Glutamatergic neuron (in vitro differentiated cells): ENCODE results near the gene CYTH2. TPM values are rescaled to one million over a fixed set of nuclear protein-coding genes. Genes with fewer than 3 reads are reported as not detected.
A peak's percentile ranks its signal among the peaks of the same experiment; 100 is the strongest.

ENCODE experiments used
- DNase-seq: peaks from one replicate; pipeline ENCODE4 v3.0.0; 2022
- H3K27ac Mint-ChIP-seq: one replicate; pipeline ENCODE4 v1.8.0; 2020; ENCODE audit warnings: mild to moderate bottlenecking, mixed read lengths, inconsistent platforms; ENCODE audit not compliant: unreplicated experiment
- H3K27me3 Mint-ChIP-seq: one replicate; pipeline ENCODE4 v1.8.0; 2020; ENCODE audit warnings: mild to moderate bottlenecking, moderate library complexity, mixed read lengths, inconsistent platforms; ENCODE audit not compliant: unreplicated experiment
- H3K36me3 Mint-ChIP-seq: one replicate; pipeline ENCODE4 v1.8.0; 2020; ENCODE audit warnings: mild to moderate bottlenecking, mixed read lengths, inconsistent platforms; ENCODE audit not compliant: unreplicated experiment
- H3K4me1 Mint-ChIP-seq: one replicate; pipeline ENCODE4 v1.8.0; 2020; ENCODE audit warnings: mild to moderate bottlenecking, low read depth, mixed read lengths, inconsistent platforms; ENCODE audit not compliant: unreplicated experiment
- H3K4me3 Mint-ChIP-seq: one replicate; pipeline ENCODE4 v1.8.0; 2020; ENCODE audit warnings: mild to moderate bottlenecking, mixed read lengths, inconsistent platforms; ENCODE audit not compliant: unreplicated experiment
- H3K9me3 Mint-ChIP-seq: one replicate; pipeline ENCODE4 v1.8.0; 2020; ENCODE audit warnings: mild to moderate bottlenecking, moderate library complexity, mixed read lengths, inconsistent platforms; ENCODE audit not compliant: unreplicated experiment
- total RNA-seq: library from RNA; stranded (reverse); fragmentation: NEBNext Ultra II Directional; extraction: Animal tissue kit (Norgen Biotek cat#: 25700); gene quantifications from one replicate; pipeline ENCODE4 v1.2.1, GENCODE V29; 2021; ENCODE audit not compliant: unreplicated experiment
- TF ChIP-seq, protein P1 (sequence below): fragments of 200-600 bp; sonication (generic); IDR thresholded peaks from one replicate; pipeline ENCODE4 v1.5.0; 2021; ENCODE audit not compliant: partially characterized antibody, unreplicated experiment

The CYTH2 gene
- total RNA-seq, 1 donor from 2014 or later = 233 TPM

DNA sequence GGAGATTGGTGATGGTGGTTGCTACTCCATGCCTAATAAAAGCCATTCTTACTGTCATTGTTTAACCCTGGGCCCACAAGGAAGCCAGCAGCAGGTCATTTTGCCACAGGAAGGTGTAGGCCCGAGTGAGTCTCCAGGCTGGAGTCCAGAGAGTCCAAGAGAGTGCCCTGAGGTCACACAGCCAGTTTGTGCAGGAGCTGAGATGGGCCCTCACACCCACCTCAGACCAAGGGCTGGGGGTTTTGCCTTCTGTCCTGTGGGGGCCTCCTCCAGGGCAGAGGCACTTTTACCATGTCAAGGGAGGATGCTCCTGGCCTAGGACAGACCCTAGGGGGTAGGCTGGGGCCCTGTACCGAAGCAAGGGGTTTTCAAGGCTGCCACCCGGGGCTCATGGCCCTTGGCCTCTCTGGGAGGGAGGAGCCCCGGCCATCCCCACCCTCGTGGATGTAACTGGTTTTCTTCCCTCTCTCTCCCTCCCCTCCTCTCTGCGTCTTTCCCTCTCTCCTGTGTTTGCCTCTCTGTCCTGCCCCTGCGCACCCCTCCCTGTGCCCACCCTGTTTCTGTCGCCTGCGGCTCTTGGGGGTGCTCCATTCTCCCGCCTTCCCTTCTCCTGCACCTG lies 8.0 kb downstream of the CYTH2 start:
- DNase-seq = no peak
- TF ChIP-seq, protein P1, sequence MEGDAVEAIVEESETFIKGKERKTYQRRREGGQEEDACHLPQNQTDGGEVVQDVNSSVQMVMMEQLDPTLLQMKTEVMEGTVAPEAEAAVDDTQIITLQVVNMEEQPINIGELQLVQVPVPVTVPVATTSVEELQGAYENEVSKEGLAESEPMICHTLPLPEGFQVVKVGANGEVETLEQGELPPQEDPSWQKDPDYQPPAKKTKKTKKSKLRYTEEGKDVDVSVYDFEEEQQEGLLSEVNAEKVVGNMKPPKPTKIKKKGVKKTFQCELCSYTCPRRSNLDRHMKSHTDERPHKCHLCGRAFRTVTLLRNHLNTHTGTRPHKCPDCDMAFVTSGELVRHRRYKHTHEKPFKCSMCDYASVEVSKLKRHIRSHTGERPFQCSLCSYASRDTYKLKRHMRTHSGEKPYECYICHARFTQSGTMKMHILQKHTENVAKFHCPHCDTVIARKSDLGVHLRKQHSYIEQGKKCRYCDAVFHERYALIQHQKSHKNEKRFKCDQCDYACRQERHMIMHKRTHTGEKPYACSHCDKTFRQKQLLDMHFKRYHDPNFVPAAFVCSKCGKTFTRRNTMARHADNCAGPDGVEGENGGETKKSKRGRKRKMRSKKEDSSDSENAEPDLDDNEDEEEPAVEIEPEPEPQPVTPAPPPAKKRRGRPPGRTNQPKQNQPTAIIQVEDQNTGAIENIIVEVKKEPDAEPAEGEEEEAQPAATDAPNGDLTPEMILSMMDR = no peak
- H3K27me3 Mint-ChIP-seq = peaks cover 22% of the 10 kb centered on the region
- H3K27ac Mint-ChIP-seq = no peak overlapping the region
- peaks cover 23% of the 10 kb centered on the region for H3K9me3 Mint-ChIP-seq
- H3K4me3 Mint-ChIP-seq = no peak overlapping the region
- H3K36me3 Mint-ChIP-seq = peaks cover 5% of the 10 kb centered on the region
- peaks cover 15% of the 10 kb centered on the region for H3K4me1 Mint-ChIP-seq

DNA sequence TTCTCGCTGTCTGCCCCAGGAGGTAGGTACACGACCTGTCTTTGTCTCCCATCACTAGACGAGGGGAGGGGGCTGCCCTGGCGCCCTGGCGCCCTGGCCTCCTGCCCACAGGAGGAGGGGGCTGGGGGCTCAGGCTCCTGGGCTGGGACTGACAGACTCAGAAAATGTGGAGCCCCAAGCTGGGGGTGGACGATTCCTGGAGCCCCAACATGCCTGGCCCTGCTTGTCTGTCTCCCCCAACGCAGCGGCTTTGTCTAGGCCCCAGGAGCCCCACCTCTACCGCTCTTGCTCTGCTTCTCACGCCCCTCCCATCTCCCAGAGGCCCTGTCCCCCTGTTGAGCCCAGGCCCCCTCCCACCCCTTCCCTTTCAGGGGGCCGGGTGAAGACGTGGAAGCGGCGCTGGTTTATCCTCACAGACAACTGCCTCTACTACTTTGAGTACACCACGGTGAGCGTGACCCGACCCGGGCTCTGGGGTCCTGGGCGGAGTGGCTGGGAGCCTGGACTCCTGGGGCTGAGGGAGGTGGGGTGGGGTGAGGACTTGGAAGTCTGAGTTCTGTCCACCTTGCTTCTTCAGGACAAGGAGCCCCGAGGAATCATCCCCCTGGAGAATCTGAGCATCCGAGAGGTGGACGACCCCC lies 8.6 kb downstream of the CYTH2 start:
- peaks cover 26% of the 10 kb centered on the region for H3K9me3 Mint-ChIP-seq

DNA sequence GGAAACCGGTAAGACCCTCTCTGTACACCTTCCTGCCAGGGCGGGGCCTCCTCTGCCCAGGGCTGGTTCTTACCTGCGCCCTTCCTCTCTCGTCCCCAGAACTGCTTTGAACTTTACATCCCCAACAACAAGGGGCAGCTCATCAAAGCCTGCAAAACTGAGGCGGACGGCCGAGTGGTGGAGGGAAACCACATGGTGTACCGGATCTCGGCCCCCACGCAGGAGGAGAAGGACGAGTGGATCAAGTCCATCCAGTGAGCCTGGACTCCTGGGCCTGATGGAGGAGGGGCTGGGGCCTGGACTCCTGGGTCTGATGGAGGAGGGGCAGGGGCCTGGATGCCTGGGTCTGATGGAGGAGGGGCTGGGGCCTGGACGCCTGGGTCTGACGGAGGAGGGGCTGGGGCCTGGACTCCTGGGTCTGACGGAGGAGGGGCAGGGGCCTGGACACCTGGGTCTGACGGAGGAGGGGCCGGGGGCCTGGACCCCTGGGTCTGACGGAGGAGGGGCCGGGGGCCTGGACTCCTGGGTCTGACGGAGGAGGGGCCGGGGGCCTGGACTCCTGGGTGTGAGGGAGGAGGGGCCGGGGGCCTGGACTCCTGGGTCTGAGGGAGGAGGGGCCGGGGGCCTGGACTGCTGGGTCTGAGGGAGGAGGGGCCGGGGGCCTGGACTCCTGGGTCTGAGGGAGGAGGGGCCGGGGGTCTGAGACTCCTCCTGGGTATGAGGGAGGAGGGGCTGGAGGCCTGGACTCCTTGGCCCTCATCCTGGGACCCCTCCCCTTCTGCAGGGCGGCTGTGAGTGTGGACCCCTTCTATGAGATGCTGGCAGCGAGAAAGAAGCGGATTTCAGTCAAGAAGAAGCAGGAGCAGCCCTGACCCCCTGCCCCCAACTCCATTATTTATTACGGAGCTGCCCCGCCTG lies 9.4 kb downstream of the CYTH2 start:
- no peak overlapping the region for H3K4me3 Mint-ChIP-seq
- peaks cover 22% of the 10 kb centered on the region for H3K27me3 Mint-ChIP-seq
- H3K4me1 Mint-ChIP-seq = peaks cover 22% of the 10 kb centered on the region
- peaks cover 28% of the 10 kb centered on the region for H3K9me3 Mint-ChIP-seq
- peak; percentile 17 for DNase-seq
- TF ChIP-seq, protein P1 = no peak
- H3K27ac Mint-ChIP-seq = no peak overlapping the region
- peaks cover 5% of the 10 kb centered on the region for H3K36me3 Mint-ChIP-seq

More for the DNA sequence above, 8.6 kb downstream of the CYTH2 start:
- peak; percentile 13 for DNase-seq
- H3K4me1 Mint-ChIP-seq = peaks cover 19% of the 10 kb centered on the region
- H3K27ac Mint-ChIP-seq = no peak overlapping the region
- peaks cover 5% of the 10 kb centered on the region for H3K36me3 Mint-ChIP-seq
- TF ChIP-seq, protein P1 = no peak
- peaks cover 21% of the 10 kb centered on the region for H3K27me3 Mint-ChIP-seq
- no peak overlapping the region for H3K4me3 Mint-ChIP-seq

DNA sequence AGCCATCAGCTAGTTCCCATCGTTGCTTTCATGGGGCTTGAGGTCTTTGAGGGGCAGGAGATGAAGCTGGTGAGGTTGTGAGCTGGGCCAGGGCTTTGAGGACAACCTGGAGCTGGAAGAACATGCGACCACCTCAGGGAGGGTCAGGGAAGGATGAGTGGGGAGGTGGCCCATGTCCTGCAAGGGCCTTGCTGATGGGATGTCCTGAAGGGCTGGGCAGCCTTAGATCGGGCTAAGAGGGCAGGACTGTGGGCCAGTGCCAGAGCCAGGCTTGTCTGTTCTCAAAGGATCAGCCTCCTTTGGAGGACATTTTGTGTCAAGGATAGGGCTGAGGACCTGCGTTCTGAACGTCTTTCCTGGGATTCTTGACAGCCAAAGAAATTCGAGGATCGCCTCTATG lies 10.5 kb downstream of the CYTH2 start:
- TF ChIP-seq, protein P1 = no peak
- H3K36me3 Mint-ChIP-seq = peaks cover 11% of the 10 kb centered on the region
- H3K9me3 Mint-ChIP-seq = peaks cover 34% of the 10 kb centered on the region
- peak overlapping the region; percentile 78 for H3K4me3 Mint-ChIP-seq
- H3K27ac Mint-ChIP-seq = peak overlapping the region; percentile 42
- H3K27me3 Mint-ChIP-seq = peaks cover 29% of the 10 kb centered on the region
- H3K4me1 Mint-ChIP-seq = peaks cover 29% of the 10 kb centered on the region
- no peak for DNase-seq
